ENCODE results near the gene NIT2.
"Not testable (repeated sequence)": the region's sequence is repeated elsewhere in the genome, so short reads cannot be mapped to it uniquely, and the experiment has no call there.

The NIT2 gene, protein sequence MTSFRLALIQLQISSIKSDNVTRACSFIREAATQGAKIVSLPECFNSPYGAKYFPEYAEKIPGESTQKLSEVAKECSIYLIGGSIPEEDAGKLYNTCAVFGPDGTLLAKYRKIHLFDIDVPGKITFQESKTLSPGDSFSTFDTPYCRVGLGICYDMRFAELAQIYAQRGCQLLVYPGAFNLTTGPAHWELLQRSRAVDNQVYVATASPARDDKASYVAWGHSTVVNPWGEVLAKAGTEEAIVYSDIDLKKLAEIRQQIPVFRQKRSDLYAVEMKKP

DNA sequence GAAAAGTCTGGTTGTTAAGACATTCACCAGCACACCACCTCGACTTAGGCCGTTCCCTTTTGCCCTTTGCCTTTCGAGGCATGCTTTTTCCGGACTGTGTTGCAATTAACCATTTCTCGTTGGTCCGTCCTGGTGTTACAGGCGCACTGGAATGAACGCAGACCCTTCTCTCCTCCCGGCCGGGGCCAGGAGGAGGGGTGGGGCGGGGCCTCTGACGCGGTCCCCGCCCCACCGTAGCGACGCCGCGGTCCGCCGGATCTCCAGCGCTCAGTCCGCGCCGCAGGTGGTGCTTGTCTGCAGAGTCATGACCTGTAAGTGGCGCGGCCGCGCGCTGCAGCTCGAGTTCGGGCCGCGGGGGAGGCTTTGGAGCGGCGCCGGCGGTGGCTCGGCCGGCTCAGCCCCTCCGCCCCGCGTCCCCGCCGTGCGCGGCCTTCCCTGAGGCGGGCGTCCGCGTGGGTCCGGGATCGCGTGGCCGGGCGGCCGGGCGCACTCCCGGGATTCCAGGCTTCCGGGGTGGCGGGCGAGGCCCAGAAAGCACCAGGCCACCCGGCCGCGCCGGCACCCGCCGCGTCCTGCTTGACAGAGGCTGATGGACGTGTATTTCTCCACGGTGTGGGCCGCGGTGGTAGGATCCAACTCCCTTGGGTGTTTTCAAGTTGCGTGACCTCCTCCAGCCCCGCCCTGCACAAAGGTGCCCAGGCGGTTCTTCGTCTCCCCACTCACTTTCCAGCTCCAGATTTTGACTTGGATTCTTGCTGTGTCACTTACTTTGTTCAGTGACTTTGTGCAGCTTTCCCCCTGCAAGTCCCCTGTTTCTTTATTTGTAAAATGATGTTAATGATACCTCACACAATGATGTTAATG lies at the start of gene NIT2:
Gene NIT2 (plus strand): TSS at position 270 of the 864 bp plus-strand sequence. CDS start 35 bp downstream, at position 305.
- DNase-seq (ENCODE audit: low read depth in 2 of 3, low spot score in 1 of 3) = peak; percentile 57 to 79 (median 61)

DNA sequence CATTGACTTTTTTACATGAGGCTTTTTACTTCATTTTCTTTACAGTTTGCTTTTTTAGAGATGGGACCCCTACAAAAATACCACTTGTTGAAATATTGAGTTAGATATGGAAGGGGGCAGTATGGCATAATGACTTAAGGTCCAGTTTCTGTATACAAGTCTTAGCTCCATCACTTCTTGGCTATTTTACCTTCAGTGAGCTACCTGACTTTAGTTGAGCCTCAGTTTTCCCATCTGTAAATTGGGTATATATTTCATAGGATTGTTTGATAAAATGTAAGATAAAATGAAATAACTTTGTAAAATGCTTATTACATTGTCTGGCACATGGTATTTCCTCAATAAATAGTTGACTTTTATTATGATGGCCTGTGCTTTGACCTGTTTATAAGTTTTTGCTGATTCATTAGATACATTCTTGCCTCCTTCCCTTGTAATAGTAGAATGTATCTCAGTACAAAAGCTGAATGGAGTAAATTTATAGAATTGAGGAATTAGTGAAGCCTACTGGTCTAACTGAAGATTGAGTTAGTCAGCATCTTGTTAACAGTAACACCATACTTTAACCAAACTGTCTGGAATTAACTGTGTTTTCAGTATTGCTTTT lies 46.2 kb upstream of the NIT2 start:
- no peak for DNase-seq (ENCODE audit: low read depth in 2 of 3, low spot score in 1 of 3)

DNA sequence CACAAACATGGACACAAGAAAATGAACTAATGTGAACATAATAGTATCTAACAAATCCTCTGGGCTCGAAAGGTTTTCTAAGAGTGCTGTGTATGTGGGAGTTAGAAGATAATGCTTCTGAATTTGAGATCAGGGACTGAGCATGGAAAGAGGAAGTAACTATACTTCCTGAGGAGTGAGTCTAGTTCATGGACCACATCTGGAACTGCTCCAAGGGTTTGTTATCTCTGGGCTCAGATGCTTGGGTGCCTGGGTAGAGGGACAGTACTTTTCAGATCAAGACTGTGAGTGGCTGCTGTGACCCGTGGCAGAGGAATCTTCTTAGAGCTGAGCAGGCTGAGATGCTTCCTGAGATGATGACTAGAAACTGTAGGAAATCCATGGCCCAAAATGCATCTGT lies 45.2 kb upstream of the NIT2 start:
- no peak for DNase-seq (ENCODE audit: low read depth in 2 of 3, low spot score in 1 of 3)

DNA sequence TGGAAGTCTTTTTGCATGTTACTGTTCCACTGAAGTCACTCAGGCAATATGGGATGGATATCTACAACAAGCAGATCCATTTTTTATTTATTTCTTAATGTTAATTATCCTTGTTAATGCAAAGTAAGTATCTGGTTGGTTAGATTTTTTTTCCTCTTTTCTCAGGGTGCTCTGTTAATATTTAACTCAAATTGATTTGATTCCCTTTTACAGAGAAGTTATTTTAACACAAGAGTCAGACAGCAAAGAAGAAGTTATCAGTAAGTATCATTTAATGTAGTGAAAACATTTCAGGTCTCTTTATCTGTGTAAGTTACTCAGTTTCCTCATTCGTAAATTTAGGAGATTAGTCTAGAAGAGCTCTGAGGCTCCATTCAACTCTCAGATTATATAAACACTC lies 39.5 kb upstream of the NIT2 start:
- no peak for DNase-seq (ENCODE audit: low read depth in 2 of 3, low spot score in 1 of 3)

DNA sequence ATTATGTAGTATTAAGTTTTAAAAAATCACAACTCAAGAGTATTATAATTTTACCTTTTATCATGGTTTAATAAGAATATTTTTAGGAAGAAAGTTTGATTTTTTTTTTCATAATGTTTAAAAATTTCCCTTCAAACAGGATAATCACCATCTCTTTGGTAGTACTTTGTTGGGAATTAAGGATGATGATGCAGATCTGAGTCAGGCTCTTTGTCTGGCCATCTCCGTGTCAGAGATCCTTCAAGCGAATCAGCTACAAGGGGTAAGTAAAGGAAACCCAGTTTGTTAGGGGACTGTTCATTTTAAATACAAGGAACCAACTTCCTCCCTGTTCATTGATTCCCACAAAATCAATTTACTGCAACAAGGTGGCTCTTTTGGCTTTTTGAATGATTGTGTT lies 36.8 kb upstream of the NIT2 start:
- no peak for DNase-seq (ENCODE audit: low read depth in 2 of 3, low spot score in 1 of 3)

DNA sequence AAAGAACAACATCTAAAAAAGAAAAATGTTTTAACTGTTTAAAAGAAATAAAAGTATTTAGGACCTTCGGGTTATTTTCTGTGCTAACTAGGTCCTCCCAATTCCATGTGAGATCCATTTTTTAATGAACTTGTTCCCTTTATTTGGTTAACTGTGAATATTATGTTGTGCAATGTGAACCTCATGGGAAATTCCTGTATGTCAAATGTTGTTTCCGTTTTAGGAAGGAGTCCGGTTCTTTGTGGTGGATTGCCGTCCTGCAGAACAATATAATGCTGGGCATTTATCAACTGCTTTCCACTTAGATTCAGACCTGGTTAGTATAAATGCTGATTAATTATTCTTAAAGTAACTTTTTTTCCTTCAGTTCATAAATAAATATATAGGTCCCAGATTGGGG lies 35.5 kb upstream of the NIT2 start:
- DNase-seq (ENCODE audit: low read depth in 2 of 3, low spot score in 1 of 3) = no peak

DNA sequence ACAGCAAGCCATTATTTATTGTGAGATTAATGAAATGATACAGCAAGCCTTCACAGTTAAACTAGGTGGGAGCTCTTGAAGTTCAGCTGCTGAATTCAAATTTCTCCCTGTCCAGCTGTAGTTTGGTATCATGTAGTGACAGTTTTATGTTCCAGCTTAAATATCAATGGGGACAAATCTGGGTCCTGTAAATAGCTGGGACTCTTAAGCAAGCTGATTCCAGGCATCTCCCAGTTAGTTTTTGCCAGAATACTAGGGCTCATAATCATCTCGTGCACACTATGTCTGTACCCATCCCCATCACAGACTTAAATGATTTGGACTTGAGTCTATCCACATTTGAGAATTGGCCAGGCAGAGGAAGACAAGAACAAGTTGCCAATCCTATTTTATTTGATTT lies 27.9 kb upstream of the NIT2 start:
- no peak for DNase-seq (ENCODE audit: low read depth in 2 of 3, low spot score in 1 of 3)

DNA sequence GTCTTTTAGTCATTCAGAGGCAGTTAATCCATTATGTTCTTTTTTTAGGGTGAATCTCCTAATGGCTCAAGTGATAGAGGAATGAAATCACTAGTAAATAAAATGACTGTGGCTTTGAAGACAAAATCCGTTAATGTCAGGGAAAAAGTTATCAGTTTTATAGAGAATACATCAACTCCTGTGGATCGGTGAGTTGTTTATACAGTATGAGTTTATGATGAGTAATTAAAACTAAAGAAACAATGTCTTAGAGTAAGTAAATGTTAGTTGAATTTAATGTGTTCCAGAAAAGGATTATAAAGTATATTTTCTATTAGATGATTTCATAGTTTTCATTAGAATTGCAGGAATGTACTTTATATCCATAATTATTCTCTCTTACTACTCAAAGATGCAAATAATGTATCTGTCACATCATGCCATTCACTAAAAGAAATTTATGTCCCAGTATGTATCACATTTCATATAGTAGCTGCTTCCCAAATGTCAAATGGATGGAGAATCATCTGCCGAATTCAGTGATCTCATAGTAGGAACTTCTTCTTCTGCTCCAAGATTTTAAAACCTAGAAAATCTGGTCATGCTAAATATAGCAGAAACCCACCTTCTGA lies 24.1 kb upstream of the NIT2 start:
- no peak for DNase-seq (ENCODE audit: low read depth in 2 of 3, low spot score in 1 of 3)

DNA sequence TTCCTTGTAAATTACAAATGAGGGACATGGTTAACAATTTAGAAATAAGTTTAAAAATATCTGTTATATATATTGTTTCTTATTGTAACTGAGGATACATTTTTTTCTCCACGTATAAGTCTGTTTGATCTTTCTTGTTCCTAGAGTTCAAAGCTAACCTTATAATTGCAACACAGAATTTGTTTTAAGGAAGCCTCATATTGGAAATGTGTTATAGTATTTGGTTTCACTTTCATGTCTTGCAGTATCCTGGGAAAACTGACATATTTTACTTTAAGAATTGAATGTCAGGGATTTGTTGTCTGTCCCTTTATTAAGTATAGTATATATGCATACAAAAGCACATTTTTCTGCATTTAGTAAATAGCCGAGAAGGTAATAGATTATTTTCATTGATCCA lies 23.5 kb upstream of the NIT2 start:
- DNase-seq (ENCODE audit: low read depth in 2 of 3, low spot score in 1 of 3) = no peak

DNA sequence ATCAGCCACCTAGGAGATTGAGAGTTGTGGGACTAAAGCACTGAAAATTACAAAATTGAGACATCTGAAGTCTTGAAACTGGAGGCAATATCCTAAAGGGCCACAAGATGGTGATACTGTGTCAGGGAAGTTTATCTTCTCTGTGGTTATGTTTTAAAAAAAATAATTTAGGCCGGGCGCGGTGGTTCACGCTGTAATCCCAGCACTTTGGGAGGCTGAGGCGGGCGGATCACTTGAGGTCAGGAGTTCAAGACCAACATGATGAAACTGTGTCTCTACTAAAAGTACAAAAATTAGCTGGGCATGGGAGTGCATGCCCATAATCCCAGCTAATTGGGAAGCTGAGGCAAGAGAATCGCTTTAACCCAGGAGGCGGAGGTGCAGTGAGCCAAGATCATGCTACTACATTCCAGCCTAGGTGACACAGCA lies 17.9 kb upstream of the NIT2 start:
- DNase-seq (ENCODE audit: low read depth in 2 of 3, low spot score in 1 of 3) = peak in 2 of 3 donors; percentile 5 to 43

DNA sequence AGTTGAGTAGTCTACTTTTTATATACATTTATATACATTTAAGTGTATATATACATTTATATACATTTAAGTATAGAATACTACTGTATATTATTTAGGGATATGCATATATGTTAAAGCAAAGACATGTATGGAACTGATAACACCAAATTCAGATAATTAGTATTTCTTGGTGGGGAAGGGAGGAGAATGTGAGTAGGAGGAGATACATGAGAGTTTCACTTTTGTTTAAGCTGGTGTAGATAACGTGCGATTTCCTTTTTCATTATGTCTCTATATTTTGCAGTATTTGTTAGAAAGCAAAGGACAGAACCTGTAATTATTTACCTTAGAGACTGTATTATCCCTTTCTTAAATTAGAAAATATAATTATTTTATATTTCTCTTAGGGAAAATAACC lies 16.6 kb upstream of the NIT2 start:
- DNase-seq (ENCODE audit: low read depth in 2 of 3, low spot score in 1 of 3) = no peak

DNA sequence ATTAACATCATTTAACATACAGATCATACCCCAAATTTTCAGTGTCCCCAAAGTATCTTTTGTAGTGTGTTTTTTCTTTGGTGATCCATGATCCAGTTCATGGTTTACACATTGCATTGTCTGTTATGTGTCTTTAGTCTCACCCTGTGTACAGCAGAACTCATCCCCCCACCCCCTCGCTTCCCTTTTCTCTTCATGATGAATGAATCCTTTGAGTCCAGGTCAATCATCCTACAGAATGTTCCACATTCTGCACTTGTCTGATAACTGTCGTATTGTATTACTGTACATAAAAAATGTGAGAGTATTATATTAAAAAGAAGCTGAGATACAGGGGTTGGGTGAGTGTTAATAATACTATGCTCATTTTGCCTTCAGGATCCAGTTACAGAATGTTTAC lies 14.6 kb upstream of the NIT2 start:
- no peak for DNase-seq (ENCODE audit: low read depth in 2 of 3, low spot score in 1 of 3)

DNA sequence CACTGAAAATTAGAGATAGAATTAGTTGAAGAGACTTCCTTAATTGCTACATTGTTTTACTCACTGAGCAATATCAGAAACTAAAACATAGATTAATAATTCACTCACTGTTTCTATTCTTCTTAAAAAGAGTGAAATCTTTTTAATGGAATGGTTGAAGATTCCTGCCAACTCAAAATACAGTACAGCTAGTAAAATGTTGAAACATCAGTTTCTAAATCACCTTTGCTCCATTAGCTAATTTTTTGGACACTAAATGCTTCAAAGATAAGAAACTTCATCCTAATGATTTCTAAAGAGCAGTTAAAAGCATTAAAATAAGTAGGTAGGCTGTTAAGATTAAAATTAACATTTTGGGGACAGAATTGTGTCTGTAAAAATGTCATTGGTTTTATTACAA lies 10.5 kb upstream of the NIT2 start:
- no peak for DNase-seq (ENCODE audit: low read depth in 2 of 3, low spot score in 1 of 3)

DNA sequence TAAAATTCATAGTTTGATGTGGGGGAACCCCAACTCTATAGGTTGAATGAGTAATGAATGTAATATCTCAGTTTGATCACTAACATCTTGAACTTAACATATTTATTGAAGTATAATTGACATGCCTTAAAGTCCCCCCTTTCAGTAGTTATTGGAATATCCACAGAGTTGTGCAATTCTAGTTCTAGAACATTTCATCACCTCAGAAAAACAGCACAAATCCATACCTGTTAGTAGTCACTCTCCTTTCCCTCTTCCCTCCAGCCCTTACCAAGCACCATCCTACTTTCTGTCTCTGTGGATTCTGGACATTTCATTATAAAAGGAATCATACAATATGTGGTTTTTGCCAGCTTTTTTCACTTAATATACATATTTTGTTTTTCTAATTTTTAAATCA lies 8.7 kb upstream of the NIT2 start:
- DNase-seq (ENCODE audit: low read depth in 2 of 3, low spot score in 1 of 3) = no peak

DNA sequence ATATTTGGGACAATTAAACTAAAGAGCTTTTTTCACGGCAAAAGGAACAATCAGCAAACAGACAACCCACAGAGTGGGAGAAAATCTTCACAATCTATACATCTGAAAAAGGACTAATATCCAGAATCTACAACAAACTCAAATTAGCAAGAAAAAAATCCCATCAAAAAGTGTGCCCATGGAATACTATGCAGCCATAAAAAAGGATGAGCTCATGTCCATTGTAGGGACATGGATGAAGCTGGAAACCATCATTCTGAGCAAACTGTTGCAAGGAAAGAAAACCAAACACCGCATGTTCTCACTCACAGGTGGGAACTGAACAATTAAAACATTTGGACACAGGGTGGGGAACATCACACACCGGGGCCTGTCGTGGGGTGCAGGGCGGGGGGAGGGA lies 7.2 kb upstream of the NIT2 start:
- not testable (repeated sequence) for DNase-seq (ENCODE audit: low read depth in 2 of 3, low spot score in 1 of 3)

DNA sequence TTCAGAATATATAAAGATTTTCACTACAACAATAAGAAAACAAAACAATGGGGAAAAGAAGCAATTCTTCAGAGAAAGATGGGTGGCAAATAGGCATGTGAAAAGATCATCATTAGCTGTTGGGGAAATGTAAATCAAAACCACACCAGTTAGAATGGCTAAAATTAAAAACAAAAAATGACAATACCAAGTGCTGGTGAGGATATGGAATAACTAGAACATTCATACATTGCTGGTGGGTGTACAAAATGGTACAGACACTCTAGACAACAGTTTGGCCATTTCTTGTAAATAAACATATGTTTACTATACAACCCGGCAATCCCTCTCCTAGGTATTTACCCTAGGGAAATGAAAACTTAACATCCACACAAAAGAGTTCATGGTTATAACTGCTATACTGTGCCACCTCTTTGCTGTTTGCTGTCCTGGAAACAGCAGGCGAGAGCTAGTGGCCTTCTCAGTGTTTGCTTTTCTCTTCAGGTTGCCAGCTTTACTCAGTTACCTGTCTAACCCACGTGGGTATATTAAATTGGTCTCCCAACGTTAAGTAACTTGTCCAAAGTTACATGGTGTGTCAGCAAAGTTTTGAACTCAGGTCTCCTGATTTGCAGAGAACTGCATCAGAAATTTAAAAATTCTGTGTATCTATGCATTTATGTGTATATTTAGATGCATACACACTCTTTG lies 4.6 kb upstream of the NIT2 start:
- no peak for DNase-seq (ENCODE audit: low read depth in 2 of 3, low spot score in 1 of 3)

DNA sequence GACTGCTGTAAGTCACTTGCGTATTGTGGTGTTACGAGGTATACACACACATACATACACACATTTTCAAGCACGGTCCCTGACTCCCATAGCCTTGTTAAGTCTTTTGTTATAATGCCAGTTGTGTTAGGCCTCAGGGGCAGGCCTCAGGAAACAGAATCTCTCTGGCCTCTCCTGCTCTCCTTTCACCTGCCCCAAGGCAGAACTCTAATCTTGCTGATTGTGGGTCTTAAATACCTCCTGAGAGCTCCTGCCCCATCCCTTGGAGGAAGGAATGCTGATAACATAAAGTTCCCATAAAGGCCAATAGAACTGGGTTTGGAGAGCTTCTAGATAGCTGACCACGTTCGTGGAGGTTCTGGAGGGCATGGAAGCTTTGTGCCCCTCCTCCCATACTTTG lies 3.9 kb upstream of the NIT2 start:
- no peak for DNase-seq (ENCODE audit: low read depth in 2 of 3, low spot score in 1 of 3)

DNA sequence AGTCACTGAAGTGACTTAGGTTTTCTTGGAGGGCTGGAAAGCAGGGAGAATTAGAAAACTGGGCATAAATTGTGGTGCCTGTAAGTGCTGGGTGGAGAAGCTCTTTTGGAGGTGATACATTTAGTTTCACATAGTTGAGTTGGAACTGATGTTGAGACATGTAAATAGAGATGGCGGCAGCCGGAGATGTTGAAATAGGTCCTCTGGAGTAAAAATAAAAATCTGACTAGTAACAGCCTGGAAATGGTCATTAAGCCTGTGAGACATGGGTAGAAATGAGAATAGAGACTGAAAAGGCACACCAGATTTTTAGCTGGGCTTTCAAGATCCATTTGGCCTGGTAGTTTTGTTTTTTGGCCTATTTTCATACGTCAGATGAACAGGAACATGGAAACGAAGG lies 2.9 kb upstream of the NIT2 start:
- DNase-seq (ENCODE audit: low read depth in 2 of 3, low spot score in 1 of 3) = no peak

DNA sequence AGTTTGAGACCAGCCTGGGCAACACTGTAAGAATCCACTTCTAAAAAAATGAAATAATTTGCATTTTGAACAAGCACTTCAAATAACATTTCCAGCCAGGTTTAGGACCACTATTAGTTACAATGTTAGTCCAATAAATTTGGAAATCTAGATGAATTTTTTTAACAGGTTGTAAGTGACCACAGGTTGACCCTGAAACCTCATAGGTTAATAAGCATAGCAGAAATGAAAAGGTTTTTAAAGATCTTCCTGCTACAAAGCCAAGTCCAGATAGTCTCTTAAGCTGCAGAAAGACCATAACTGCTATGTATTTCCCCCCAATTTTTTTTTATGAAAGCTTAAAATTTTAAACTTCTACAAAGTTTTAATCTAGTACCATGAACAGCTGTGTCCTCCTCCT lies 1.5 kb upstream of the NIT2 start:
- no peak for DNase-seq (ENCODE audit: low read depth in 2 of 3, low spot score in 1 of 3)

DNA sequence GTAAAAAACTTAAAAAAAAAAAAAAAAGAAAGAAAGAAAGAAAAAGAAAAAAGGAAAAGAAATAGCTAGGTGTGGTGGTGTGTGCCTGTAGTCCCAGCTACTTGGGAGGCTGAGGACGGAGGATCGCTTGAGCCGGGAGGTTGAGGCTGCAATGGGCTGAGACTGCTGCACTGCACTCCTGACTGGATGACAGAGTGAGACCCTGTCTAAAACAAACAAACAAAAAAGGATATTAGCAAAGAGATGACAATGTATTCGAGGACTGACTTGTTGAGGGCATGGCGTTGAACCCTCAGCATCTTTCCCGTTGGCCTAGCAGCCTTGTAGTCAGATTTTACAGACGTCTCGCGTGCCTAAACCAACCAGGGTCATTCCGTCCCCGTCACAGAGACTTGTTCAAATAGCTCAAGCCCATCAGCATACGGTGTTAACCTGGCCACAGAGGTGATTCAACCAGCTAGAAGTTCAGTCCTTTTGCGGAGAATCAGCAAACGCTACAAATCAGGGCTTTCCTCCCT lies 528 bp upstream of the NIT2 start:
- DNase-seq (ENCODE audit: low read depth in 2 of 3, low spot score in 1 of 3) = no peak

DNA sequence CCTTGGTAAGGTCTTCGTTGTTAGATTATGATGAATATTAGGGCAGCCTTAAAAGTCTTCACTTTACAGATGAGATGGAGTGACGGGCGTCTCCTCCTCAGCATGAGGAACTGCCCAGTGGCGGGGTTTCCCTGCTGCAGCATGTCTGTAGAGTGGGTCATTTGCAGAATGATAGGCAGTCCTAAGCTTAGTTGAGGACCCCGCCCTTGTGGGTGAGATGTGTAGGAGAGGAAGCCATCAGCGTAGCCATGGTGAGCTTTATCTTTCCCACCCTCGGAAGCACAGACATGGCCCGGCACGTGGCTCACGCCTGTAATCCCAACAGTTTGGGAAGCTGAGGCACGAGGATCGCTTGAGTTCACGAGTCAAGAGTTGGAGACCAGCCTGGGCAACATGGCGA lies 877 bp downstream of the NIT2 start:
- DNase-seq (ENCODE audit: low read depth in 2 of 3, low spot score in 1 of 3) = peak in 1 of 3 donors; percentile 8

All from stimulated activated CD4-positive, alpha-beta T cell treated with anti-CD3 and anti-CD28 coated beads, Interleukin-12 subunit alpha, Interleukin-12 subunit beta, amount 100 ng/mL, for 48 hours (primary cell).